ENCODE results near the gene CWH43. TPM values are rescaled to one million over a fixed set of nuclear protein-coding genes. Genes with fewer than 3 reads are reported as not detected.
"Not testable (repeated sequence)": the region's sequence is repeated elsewhere in the genome, so short reads cannot be mapped to it uniquely, and the experiment has no call there.

CWH43 gene
- total RNA-seq (2014; rRNA removed) = not detected in 2 replicates
- polyA plus RNA-seq (2012) = not detected

DNA sequence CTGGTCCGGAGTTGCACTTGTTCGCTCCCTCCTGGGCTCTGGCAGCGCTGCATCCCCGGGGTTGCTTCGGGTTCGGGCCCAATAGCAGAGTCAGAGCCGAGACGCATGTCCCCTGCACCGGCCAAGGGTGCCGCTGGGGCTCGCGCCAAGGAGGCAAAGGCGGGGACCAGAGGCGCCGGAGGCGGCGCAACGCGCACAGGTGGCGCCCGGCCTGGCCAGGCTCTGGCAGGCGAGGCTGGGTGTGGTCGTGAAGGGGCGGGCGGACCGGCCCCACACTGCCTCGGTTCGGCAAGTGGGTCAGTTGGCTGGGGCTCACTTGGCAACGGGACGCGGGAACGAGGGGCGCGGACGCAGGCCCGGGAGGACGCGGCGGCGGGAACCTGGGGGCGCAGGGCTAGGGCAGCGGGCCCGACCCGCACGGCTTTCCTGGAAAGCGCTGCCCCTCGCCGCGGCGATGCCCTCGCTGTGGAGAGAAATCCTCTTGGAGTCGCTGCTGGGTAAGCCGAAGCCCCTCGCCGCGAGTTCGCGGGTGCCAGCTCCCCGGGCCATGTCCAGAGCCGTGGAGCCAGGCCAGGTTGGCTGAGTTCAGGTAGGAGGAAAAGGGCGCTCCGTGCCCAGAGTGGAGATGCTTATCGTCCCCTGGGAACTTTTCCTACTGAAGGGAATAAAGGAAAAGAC, at the start of gene CWH43:
Gene CWH43, plus strand, starts transcription at position 300 of the 678 bp plus-strand sequence. Its CDS starts 155 bp downstream, at position 455.
- no peak for DNase-seq (ENCODE audit: low read depth)

DNA sequence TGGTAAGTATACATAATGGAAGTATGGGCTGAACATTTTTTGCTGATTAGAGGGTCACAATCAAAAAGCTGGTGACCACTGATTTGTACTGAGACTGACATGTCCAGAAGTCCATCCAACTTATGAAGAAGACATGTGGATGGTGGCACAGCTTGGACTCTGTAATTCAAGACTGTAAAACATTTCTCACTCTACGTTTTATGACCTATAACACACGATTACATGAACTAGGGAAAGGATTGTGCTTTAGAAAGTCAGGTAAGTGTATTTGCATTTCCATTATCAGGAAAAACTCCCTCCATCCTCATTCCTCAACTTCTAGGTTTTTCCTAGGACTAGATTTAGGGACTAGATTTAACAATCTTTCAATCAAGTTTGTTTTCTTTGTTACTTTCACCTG, 49.0 kb upstream of the CWH43 start:
- DNase-seq (ENCODE audit: low read depth) = no peak

GRCh38 chr4:48938831-48939230, 47.2 kb upstream of the CWH43 start:
- no peak for DNase-seq (ENCODE audit: low read depth)

GRCh38 chr4:48939785-48940184, 46.3 kb upstream of the CWH43 start:
- DNase-seq (ENCODE audit: low read depth) = peak; percentile 74

DNA sequence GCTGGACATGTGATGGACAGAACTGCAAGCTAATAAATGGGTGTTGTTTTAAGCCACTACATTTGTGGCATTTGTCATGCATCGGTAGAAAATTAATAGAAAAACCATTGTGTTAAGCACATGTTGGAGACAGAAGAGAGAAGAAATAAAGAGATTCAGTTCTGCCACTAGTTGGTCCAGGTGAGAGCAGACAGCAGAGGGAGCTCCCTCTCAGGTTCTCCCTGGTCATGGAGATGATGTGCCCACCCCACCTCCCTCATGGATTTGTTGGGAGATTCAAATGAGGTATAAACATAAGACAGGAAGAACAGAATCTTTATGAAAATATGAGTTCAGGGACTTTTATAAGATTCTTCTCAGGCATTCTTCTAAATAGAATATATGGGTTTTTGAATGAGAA, 42.7 kb upstream of the CWH43 start:
- DNase-seq (ENCODE audit: low read depth) = no peak

DNA sequence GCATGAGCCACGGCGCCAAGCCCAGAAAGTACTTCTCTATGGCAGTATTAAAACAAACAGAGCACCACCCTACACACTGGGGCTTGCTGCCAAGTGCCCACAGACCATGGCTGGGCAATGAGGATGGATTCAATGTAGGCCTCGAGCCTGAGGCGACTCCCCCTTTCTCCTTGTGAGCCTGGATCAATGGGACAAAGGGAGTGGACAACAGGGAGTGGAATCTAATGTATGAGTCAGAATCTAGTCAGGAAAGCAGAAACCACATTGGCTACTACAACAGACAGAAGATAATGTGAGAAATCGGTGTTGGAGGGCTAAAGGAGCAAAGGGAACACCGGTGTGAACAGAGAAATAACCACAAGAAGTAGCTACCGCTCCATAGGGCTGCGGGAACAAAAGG, 41.8 kb upstream of the CWH43 start:
- DNase-seq (ENCODE audit: low read depth) = peak; percentile 70

GRCh38 chr4:48944756-48945241, 41.3 kb upstream of the CWH43 start:
- no peak for DNase-seq (ENCODE audit: low read depth)

DNA sequence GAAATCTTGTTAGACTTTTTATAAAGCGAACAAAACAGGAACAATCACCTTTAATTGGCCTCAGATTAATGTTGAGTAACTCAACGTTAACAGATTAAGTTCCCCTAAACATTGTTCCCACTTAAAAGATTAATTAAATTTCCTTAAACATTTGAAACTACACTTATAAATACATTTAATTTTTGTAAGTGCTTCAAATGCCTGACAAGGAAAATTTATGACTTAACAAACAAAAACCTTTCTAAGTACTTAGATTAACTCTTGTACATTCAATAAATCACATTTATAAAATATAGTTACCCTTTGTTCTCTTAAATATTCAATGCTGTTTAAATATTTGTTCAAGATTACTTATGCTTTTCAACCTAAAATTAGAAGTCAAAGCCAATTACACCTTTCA, 40.1 kb upstream of the CWH43 start:
- DNase-seq (ENCODE audit: low read depth) = no peak

DNA sequence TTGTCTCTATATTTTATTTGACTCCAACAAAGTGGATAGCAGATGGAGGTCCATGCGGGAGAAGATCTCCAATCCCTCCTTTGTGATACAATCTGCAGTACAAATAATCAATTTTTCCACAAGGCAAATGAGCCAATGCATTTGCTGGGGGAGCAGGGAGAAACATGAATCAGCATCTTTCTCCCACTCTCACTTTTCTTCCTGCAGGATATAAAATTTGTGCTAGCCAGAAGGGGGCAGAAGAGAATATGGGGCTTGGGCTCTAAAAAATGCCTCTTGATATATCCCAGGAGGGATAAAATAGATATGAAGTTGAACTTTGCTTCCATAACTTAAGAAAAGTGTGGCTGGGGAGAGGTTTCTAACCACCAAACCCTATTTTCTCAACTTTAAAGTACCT, 38.3 kb upstream of the CWH43 start:
- no peak for DNase-seq (ENCODE audit: low read depth)

- no peak for DNase-seq (ENCODE audit: low read depth)
These were observed 37.0 kb upstream of the CWH43 start for GRCh38 chr4:48949086-48949485.

DNA sequence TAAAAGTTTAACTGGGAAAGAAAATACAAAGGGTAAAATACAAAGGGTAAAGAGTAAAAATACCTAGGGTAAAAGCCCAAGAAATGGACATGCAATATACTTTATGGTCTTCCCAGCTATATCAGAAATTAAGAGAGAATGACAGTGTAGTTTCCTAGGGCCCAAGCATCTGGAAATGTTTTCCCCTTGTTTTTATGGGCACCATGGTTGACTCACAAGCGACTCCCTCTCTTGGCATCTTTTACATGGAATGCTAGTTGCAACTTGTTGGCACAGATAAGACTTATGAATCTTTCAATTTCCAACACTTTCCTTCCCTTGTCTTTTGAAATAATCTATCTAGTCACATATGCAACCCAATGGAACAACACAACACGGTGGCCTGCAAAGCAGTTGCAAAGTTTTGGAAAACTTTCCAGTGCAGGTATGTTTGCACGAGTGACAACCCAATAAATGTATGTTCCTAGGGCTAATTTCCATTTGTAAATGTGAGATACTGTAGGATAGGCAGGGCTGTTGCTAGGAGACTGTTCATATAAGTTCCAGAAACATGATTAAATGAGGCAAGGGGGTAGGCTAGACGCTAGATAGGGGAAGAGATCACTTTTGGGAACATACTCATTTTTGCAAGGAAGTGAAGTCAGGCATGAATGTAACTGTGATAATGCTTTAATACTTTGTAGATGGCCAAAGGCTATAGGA, 36.4 kb upstream of the CWH43 start:
- peak; percentile 72 for DNase-seq (ENCODE audit: low read depth)

- no peak for DNase-seq (ENCODE audit: low read depth)
These were observed 31.8 kb upstream of the CWH43 start for GRCh38 chr4:48954314-48954713.

DNA sequence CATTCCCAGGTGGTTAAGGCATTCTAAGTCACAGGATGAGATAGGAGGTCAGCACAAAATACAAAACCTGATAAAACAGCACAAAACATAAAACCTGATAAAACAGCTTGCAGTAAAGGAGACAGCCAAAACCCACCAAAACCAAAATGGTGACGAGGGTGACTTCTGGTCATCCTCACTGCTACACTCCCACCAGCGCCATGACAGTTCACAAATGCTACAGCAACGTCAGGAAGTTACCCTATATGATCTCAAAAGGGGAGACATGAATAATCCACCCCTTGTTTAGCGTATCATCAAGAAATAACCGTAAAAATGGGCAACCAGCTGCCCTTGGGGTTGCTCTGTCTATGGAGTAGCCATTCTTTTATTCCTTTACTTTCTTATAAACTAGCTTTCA, 28.7 kb upstream of the CWH43 start:
- not testable (repeated sequence) for DNase-seq (ENCODE audit: low read depth)

- no peak for DNase-seq (ENCODE audit: low read depth)
These were observed 27.5 kb upstream of the CWH43 start for GRCh38 chr4:48958582-48958981.

DNA sequence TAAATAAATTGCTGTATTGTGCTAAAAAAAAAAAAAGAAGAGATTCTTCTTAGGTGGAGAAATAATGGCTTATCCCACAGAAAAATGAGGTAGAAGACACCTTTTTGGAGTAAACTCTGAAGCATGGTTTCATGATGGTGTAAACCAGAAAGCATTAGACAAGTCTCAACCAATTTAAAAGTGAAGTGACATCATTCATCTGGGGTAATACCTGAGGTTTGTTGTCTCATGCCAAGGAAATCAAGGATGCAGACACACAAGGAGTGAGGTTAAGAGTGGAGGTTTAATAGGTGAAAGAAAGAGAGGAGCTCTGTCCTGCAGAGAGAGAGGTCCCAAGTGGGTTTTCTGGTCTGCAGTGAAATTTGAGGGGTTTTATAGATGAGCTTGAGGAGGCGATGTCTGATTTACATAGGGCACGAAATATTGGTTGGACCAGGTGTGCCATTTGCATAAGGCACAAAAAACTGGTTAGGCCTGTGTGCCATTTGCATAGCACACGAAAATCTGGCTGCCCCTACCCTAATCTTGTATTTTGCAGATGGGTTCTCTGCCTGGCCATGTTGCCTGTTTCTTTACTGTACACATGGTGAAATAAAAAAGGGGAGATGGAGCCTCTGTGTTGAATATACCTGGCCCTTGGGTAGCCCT, 25.0 kb upstream of the CWH43 start:
- no peak for DNase-seq (ENCODE audit: low read depth)

DNA sequence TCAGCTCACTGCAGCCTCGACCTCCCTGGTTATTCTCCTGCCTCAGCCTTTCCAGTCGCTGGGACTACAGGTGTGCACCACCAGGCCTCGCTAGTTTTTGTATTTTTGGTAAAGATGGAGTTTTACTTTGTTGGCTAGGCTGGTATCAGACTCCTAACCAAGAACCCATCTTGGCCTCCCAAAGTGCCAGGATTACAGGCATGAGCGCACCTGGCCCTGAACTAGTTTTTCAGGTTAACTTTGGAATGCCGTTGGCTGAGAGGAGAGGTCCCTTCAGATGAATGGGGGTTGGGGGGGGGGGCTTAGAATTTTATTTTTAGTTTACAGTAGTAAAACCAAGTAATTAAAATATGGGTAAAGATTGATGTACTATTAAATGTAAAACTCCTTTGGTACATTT, 23.4 kb upstream of the CWH43 start:
- no peak for DNase-seq (ENCODE audit: low read depth)

GRCh38 chr4:48963042-48963679, 22.9 kb upstream of the CWH43 start:
- peak; percentile 84 for DNase-seq (ENCODE audit: low read depth)

- DNase-seq (ENCODE audit: low read depth) = no peak
These were observed 19.0 kb upstream of the CWH43 start for GRCh38 chr4:48967101-48967500.

GRCh38 chr4:48967631-48968030, 18.4 kb upstream of the CWH43 start:
- no peak for DNase-seq (ENCODE audit: low read depth)

DNA sequence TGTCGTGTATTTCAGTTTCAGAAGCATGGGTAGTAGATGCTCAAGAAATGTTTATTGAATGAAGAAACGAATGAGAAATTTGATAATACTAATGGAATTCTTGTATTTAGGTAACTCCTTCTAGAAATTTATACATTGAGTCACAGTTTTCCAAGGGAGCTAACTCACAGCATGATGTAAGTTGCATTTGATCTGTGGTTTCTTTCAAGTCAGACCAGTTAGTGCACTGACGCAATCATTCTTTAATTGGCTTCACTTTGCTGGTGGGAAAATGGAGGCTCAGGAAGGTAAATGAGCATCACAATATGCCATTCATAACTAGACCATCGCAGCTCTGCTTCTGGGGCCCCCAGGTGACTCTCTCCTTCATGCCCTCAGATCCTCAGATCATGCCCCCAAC, 17.3 kb upstream of the CWH43 start:
- DNase-seq (ENCODE audit: low read depth) = peak; percentile 41

GRCh38 chr4:48970471-48970921, 15.6 kb upstream of the CWH43 start:
- peak; percentile 79 for DNase-seq (ENCODE audit: low read depth)

Data from LHCN-M2 (cell line).